ENCODE measurements around the gene CNEP1R1. TPM values are rescaled to one million over a fixed set of nuclear protein-coding genes. Genes with fewer than 3 reads are reported as not detected.

CNEP1R1 gene
- total and polyA plus RNA-seq, 2 of the 8 experiments (the other 6 are each of a cell fraction or from before 2014, with no cell fraction given) = 10.6 to 13.6 TPM

GRCh38 chr16:50036426-50036825 lies 11.4 kb downstream of the CNEP1R1 start:
- no peak overlapping the region for H2AFZ ChIP-seq (ENCODE audit: low read length)
- no peak overlapping the region for H3K4me3 ChIP-seq (ENCODE audit: extremely low read depth in 1 of 4, insufficient read depth in 2 of 4, low read depth in 3 of 4, low read length in 4 of 4)
- no peak overlapping the region for H2BK20ac ChIP-seq (ENCODE audit: low read length)
- H3K79me1 ChIP-seq (ENCODE audit: low read depth, low read length) = no peaks in the 10 kb centered on the region
- H3K18ac ChIP-seq (ENCODE audit: extremely low read depth, low read length) = no peak overlapping the region
- H3K27ac ChIP-seq (ENCODE audit: low read depth, low read length) = no peak overlapping the region
- H3K36me3 ChIP-seq (ENCODE audit: control insufficient read depth in 2 of 4, insufficient read depth in 4 of 4, low read length in 3 of 4) = peaks cover 0 to 28% (median 12%) of the 10 kb centered on the region in 4 experiments; a peak in 6 of 8 replicates
- no peak overlapping the region for H2BK120ac ChIP-seq (replicated peaks; ENCODE audit: low read depth, low read length)
- H3K4me1 ChIP-seq (replicated peaks in 1 of 4; ENCODE audit: control insufficient read depth in 3 of 4, insufficient read depth in 4 of 4, low read length in 3 of 4) = no peaks in the 10 kb centered on the region
- no peak overlapping the region for H3K4me2 ChIP-seq (ENCODE audit: insufficient read depth in 1 of 2, low read depth in 2 of 2, low read length in 2 of 2)
- POLR2A ChIA-PET (ENCODE audit: partially characterized antibody) = interaction anchor here (0.9 kb wide), 1 partner anchor 12 kb away, joined by 3 read pairs; the partner anchor contains the start of gene CNEP1R1
- H3K9me3 ChIP-seq (ENCODE audit: insufficient read depth in 2 of 2, low read depth in 1 of 2, low read length in 1 of 2) = no peaks in the 10 kb centered on the region
- no peak overlapping the region for H2BK15ac ChIP-seq (ENCODE audit: low read length)
- DNase-seq (ENCODE audit: low read depth in 1 of 2, low spot score in 2 of 2) = no peak
- H4K20me1 ChIP-seq (replicated peaks in 1 of 2; ENCODE audit: control insufficient read depth in 1 of 2, insufficient read depth in 2 of 2, low read length in 2 of 2) = peaks cover 0 to 5% of the 10 kb centered on the region in 2 experiments
- no peak overlapping the region for H3K23ac ChIP-seq (ENCODE audit: insufficient read length)
- no peak overlapping the region for H3K4ac ChIP-seq (replicated peaks; ENCODE audit: insufficient read length, low read depth, low read length)
- no peak overlapping the region for H4K91ac ChIP-seq (replicated peaks; ENCODE audit: insufficient read length, low read length)
- H3K27me3 ChIP-seq (replicated peaks in 1 of 4; ENCODE audit: control insufficient read depth in 3 of 4, extremely low read depth in 1 of 4, insufficient read depth in 3 of 4, low read length in 3 of 4) = no peaks in the 10 kb centered on the region
- H3K14ac ChIP-seq (ENCODE audit: insufficient read length) = no peak overlapping the region
- no peaks in the 10 kb centered on the region for H3K23me2 ChIP-seq (ENCODE audit: low read depth, low read length)
- CTCF ChIA-PET (ENCODE audit: partially characterized antibody) = no interaction called here
- H3K56ac ChIP-seq (replicated peaks; ENCODE audit: insufficient read length, low read depth, low read length) = no peak overlapping the region
- no peak overlapping the region for H4K8ac ChIP-seq (ENCODE audit: extremely low read depth, insufficient read depth, low read length)
- WGBS, 2 experiments (ENCODE audit: extremely low coverage in 1 of 2, insufficient coverage in 1 of 2, insufficient read length in 1 of 2, insufficient replicate concordance in 2 of 2, low coverage in 1 of 2, low lambda C conversion rate in 2 of 2, missing lambda C conversion rate in 1 of 2) = 97% methylated on average over 3 of the region's 3 CpGs; no CpG with 5 or more reads in 1 of the 2 experiments
- TF ChIP-seq SP1 (IDR thresholded peaks at IDR 0.05; ENCODE audit: low read depth, low read length) (no peak), TCF12 (IDR thresholded peaks at IDR 0.05; ENCODE audit: low read depth, low read length) (no peak), CBX5 (IDR thresholded peaks at IDR 0.05; ENCODE audit: low read depth, low read length) (no peak), CHD1 (IDR thresholded peaks at IDR 0.05; ENCODE audit: low read depth, low read length) (no peak)
- TF ChIP-seq, protein P1, sequence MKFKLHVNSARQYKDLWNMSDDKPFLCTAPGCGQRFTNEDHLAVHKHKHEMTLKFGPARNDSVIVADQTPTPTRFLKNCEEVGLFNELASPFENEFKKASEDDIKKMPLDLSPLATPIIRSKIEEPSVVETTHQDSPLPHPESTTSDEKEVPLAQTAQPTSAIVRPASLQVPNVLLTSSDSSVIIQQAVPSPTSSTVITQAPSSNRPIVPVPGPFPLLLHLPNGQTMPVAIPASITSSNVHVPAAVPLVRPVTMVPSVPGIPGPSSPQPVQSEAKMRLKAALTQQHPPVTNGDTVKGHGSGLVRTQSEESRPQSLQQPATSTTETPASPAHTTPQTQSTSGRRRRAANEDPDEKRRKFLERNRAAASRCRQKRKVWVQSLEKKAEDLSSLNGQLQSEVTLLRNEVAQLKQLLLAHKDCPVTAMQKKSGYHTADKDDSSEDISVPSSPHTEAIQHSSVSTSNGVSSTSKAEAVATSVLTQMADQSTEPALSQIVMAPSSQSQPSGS (IDR thresholded peaks at IDR 0.05; ENCODE audit: low read length) = no peak
- no peak overlapping the region for H3K9ac ChIP-seq (replicated peaks in 1 of 4; ENCODE audit: extremely low read depth in 1 of 4, low read depth in 3 of 4, low read length in 3 of 4)
- no peak overlapping the region for H2BK12ac ChIP-seq (ENCODE audit: low read depth, low read length)
- no peak overlapping the region for H2BK5ac ChIP-seq (ENCODE audit: low read depth, low read length)
- no peak overlapping the region for H4K5ac ChIP-seq (ENCODE audit: insufficient read length, low read depth, low read length)
- H2AK5ac ChIP-seq (ENCODE audit: low read depth, low read length) = no peak overlapping the region
- no peaks in the 10 kb centered on the region for H3K79me2 ChIP-seq (ENCODE audit: control insufficient read depth in 1 of 2, insufficient read depth in 2 of 2, low read length in 2 of 2)
- FAIRE-seq = no peak
